HG02884 (cell line): ENCODE results near the gene RSU1.
"Not testable (repeated sequence)": the region's sequence is repeated elsewhere in the genome, so short reads cannot be mapped to it uniquely, and the experiment has no call there.

Source experiments
- ATAC-seq: cut with Tn5 transposase; IDR thresholded peaks from one replicate; pipeline ENCODE4 v1.9.1; 2021; ENCODE audit warnings: mild to moderate bottlenecking, moderate library complexity; ENCODE audit not compliant: unreplicated experiment

RSU1 gene

DNA sequence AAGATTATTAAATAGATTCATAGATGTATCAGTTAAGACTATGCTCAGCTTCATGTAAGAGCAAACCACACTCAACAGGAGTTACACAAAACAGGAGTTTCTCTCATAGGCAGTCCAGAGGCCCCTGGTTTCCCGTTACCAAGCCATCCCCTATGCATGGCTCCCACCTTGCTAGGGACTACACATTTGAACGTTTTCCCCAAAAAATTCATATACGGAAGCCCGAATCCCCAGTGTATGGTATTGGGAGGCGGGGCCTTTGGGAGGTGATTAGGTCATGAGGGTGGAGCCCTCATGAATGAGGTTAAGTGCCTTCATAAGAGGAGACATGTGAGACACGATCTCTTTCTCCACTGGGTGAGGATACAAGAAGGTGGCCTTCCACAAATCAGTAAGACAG lies 29.1 kb downstream of the RSU1 start:
- ATAC-seq: peak; percentile 39

DNA sequence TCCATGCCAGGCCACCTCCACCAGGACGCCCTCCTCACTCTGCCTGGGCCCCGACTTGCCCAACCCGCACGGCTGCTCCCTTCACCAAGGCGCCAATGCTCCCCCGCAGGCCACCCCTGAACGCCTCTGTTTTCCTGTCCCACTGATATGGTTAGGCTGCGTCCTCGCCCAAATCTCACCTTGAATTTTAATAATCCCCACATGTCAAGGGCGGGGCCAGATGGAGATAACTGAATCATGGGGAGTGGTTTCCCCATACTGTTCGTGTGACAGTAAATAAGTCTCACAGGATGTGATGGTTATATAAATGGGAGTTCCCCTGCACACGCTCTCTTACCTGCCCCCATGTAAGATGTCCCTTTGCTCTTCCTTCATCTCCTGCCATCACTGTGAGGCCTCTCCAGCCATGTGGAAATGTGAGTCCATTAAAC lies 29.8 kb downstream of the RSU1 start:
- peak; percentile 81 for ATAC-seq

- ATAC-seq: no peak
Observed at GRCh38 chr10:16780338-16780880, 36.8 kb downstream of the RSU1 start.

- ATAC-seq: peak; percentile 81
Observed at GRCh38 chr10:16779384-16779915, 37.8 kb downstream of the RSU1 start.

- ATAC-seq: no peak
Observed at GRCh38 chr10:16777473-16778370, 39.5 kb downstream of the RSU1 start.

GRCh38 chr10:16776896-16777295 lies 40.3 kb downstream of the RSU1 start:
- ATAC-seq: no peak

- ATAC-seq: no peak
Observed at GRCh38 chr10:16773334-16773733, 43.9 kb downstream of the RSU1 start.

GRCh38 chr10:16770670-16771069 lies 46.6 kb downstream of the RSU1 start:
- ATAC-seq: peak; percentile 61

DNA sequence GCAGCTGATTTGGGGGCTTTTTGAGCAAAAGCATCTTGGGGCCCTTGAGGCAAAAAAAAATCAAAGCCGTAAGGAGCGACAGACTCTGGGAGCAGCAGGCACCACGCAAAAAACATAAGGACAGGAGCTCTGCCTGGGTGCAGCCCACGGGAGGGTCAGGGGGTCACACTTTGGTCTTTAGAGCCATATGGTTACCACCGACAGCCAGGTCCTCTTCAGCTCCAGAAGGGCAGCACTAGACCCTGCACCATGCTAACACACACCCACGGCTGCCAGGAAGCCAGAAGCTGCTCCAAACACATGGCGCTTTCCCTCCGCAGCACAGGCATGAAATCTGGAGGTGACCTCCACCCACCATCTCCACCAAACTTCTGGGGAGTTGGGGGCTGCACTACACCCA lies 47.1 kb downstream of the RSU1 start:
- ATAC-seq: no peak

GRCh38 chr10:16769331-16769730 lies 47.9 kb downstream of the RSU1 start:
- ATAC-seq: no peak

DNA sequence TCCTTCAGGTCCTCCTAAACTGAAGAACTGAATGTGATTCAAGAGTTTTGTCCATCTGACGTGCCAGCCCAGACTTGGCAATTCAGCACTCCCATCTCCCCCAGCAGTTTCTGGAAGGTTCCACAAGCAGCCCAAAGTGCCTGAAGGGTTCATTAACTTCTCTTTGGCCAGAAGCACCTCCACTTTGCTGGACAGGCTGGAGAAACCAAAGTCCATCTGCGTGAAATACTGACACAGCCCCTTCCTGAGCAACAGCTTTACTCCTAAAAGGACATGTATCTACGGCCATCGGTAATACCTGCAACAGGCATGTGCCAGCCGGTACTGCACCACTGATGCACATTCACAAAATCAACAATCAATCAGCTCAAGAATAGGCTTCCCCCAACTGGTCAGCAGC lies 48.5 kb downstream of the RSU1 start:
- ATAC-seq: no peak

GRCh38 chr10:16765509-16766375 lies 51.5 kb downstream of the RSU1 start:
- ATAC-seq: peak; percentile 75

- no peak for ATAC-seq
Observed at GRCh38 chr10:16761300-16761699, 55.9 kb downstream of the RSU1 start.

DNA sequence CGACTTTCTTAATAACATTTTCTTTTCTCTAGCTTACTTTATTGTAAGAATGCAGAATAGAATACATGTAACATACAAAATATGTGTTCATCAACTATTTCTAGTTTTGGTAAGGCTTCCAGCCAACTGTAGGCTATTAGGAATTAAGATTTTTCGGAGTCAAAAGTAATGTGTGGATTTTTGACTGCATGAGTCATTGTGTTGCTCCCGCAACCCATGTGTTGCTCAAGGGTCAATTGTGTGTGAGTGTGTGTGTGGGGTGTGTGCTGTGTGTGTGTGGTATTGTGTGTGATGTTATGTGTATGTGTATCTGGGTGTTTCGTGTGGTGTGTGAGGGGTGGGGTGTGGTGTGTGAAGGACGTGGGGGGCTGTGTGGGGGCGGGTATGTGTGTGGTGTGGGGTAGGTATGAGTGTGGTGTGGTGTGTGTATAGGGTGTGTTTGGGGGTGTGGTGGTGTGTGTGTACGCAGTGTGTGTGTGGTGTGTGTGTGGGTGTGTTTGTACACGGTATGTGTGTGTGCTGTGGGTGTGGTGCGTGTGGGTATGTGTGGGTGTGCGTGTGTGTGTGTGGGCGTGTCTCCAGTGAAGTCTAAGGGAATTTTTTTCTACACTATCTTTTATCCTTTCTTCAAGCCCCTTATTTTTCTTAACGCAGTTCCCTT lies 60.5 kb downstream of the RSU1 start:
- no peak for ATAC-seq

DNA sequence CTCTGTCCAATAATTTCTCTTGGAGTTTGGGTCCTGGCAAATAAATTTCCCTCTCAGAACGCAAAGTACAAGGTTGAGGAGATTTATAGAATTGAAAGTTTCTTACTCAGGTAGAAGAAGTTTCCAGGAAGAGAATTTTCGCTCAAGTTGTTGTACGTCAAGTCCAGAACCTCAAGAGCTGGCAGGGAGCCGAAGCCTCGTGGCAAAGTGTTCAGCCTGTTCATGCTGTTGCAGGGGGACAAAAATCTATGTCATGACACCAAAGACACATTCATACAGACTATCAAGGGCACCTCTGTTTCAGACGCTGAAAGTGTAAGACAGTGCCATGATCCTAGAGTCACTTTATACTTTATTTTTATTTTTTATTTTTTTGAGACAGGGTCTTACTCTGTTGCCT lies 62.5 kb downstream of the RSU1 start:
- ATAC-seq: no peak

GRCh38 chr10:16752849-16753248 lies 64.4 kb downstream of the RSU1 start:
- not testable (repeated sequence) for ATAC-seq

GRCh38 chr10:16752099-16752498 lies 65.1 kb downstream of the RSU1 start:
- no peak for ATAC-seq

DNA sequence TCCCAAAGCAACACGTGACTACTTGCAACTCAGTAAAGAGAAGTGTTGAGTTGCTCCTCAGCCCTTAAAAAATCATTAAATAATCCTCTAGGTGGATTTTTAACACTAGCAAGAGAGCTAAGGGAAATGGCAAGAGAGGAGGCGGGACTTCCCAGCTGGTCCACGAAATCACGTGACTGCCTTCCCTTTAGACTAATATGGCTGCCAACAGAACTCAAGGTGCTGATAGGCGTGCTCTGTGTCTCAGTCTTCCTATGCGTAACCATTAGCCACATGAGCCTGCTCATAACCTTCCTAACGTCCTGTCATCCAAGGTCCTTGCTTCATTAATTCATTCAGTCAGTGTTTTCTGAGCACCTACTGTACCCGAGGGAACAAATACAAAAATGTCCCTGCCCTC lies 66.0 kb downstream of the RSU1 start:
- no peak for ATAC-seq

DNA sequence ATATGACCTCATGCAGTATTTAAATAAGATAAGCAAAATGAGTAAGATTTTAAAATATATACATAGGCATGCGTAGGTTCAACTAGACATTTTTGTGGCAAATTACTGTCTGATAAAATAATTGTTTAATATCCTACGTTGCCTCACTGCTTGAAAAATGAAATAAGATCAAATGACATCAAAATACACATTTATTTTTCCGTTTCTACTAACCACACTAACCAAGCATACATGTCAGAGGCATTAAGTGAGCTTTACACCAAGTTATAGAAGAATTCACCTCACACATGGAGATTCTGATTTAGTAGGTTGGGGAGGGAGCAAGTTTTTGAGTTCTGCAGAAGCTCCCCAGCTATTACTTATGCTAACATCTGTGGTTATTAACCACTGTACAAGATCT lies 66.8 kb downstream of the RSU1 start:
- no peak for ATAC-seq

- ATAC-seq: no peak
Observed at GRCh38 chr10:16748749-16749148, 68.5 kb downstream of the RSU1 start.

DNA sequence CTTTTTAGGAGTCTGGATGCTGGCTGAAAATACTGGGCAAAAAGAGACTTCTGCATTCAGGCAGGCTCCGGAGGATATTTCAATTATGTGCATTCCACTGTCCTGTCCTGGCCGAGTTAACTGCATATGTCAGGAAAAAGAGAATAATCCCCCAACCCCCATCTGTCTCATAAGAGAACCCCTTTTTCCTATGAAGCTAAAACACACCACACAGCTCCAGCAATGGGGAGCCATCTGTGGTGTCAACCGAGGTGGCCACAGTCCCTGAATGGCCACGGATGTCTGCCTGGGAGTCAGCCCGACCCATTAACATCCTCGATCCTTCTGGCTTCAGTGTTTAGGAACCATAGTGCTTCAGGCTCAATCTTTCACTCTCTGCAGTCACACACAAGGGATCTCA lies 70.4 kb downstream of the RSU1 start:
- no peak for ATAC-seq
